Measurements from ENCODE around the gene DOCK10.

GRCh38 chr2:224781400-224781799, 260.9 kb downstream of the DOCK10 start:
- TF ChIP-seq CTCF (tag by site-specific recombination; IDR thresholded peaks at IDR 0.05) (no peak), ZBTB44 (tag by site-specific recombination; IDR thresholded peaks at IDR 0.05) (no peak), SCRT1 (tag by site-specific recombination; IDR thresholded peaks at IDR 0.05; ENCODE audit: borderline replicate concordance) (no peak)
